ENCODE data around the gene PTGS1.
"Not testable (repeated sequence)": the region's sequence is repeated elsewhere in the genome, so short reads cannot be mapped to it uniquely, and the experiment has no call there.

Gene PTGS1

GRCh38 chr9:122347348-122348287 is 23.2 kb upstream of the PTGS1 start:
- no peak for DNase-seq

GRCh38 chr9:122348288-122348777 is 22.5 kb upstream of the PTGS1 start:
- no peak for DNase-seq

DNA sequence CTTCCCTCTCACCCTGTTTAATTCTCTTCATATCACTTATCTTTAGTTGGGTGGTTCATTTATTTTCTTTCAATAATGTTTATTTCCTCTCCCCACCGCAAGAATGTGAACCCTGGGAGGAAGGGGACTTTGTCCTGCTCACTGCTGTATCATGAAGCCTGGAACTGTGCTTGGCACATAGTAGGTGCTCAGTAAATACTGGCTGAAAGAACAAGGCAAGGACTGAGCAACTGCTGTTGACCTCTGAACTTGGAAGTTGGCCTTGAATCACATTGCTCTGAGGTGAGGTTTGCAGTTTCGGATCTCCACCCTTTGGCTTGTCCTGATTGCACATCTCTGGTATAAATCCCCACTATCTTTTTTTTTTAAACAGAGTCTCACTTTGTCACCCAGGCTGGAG is 22.0 kb upstream of the PTGS1 start:
- DNase-seq: no peak

- DNase-seq: no peak
Measured at GRCh38 chr9:122349201-122349600, 21.6 kb upstream of the PTGS1 start.

GRCh38 chr9:122350577-122351355 is 20.1 kb upstream of the PTGS1 start:
- peak; percentile 75 for DNase-seq

DNA sequence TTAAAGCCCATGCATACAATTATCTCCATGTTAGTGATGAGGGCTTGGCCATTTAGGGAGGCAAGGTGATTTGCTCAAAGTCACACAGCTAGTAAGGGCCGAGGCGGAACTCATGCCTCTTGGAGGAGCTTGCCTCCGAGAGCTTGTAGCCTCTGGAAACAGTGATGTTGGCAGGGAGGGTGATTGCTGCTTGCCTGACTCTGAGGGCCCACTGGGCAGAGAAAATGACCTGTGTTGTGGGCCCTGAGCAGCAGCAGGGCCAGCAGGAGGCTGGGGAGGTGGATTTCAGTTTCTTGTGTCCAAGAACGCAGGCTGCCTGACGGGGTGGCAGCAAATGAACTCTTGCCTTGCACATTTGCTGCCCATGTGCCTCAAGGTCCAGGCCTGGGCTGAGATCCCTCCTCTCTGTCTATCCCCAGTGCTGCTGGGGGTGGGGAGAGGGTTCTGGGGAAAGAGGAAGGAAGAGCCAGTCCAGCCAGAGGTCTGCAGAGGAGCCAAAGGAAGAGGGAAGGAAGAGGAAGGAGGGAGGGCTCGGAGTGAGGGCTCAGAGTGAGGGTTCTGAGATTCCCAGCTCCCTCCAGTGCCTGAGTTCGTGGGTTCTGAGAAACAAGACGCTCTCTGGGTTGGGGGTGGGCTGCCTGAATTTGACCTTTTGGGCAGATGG is 16.2 kb upstream of the PTGS1 start:
- DNase-seq: no peak

- DNase-seq: no peak
Measured at GRCh38 chr9:122355336-122355875, 15.4 kb upstream of the PTGS1 start.

DNA sequence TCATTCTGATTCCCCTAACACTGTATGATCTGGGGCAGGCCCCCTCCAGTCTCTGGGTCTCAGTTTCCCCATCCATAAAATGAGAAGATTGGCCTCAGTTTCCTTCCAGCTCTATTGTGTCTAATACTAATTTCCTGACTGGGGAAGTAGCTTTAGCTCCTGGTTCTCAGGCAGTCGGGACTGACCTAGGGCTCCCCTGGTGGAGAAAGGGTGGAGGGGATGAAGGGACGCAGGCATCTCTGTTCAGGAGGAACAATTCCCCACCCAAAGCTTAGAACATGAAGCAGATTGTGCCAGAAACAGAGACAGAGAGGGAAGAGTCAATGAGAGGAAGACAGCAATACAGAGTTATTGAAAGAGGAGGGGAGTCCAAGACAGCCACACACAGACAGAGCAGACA is 14.2 kb upstream of the PTGS1 start:
- no peak for DNase-seq

DNA sequence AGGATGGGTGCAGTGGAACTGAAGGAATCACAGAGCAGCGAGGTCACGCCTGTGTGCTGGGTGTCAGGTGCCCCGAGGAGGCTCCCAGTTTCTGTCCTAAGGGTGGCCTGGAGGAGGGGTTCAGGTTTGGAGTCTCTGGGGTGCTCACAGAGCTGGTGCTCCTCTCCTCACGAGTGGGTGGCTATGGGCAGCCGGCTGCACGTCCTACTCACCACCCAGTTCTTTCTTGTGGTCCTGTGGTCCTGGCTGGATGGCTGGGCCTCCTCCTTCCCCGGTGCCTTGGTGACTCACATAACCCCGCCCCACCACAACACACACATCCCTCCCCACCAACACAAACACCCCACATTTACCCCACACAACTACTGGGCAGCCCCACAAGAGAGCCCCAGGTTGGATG is 9.9 kb upstream of the PTGS1 start:
- DNase-seq: no peak

DNA sequence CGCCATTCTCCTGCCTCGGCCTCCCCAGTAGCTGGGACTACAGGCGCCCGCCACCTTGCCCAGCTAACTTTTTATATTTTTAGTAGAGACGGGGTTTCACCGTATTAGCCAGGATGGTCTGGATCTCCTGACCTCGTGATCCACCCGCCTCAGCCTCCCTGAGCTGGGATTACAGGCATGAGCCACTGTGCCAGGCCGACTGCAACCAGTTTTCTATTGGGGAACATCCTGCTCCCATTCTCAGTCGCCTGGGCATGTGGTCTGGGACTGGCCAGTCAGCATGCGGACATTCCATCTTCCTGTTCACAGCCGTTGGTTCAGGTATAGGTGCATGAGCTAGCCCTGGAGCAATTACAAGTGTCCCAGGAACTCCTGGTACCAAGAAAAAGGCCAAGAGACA is 7.7 kb upstream of the PTGS1 start:
- not testable (repeated sequence) for DNase-seq

DNA sequence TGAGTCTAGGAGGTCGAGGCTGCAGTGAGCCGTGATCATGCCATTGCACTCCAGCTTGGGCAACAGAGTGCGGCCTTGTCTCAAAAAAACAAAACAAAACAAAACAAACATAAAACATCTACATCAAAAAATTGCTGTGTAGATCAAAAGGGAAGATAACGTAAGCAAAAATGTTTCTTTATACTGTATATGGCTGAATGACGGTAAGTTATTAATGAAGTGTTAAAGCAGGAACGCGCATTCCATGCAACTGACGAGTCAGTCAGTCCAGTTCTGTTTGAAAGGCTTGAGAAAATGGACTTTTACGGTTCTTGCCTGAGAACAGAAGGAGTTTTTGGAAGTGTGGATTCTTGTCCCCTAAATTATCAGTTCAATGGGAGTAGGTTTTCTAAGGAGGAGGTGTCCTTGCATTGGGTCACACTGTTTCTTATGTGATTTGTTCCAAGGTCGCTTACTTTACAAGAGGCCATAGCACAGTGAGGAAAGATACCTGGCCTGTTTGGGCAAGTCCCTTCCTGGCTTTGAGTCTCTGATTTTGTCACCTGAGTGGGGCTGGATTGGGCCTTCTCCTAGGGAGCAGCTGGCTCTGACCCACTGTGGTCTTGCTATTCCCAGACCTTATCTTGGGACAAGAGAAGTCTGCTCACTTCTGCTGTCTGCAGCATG is 6.6 kb upstream of the PTGS1 start:
- no peak for DNase-seq

- DNase-seq: no peak
Measured at GRCh38 chr9:122364783-122365150, 6.1 kb upstream of the PTGS1 start.

DNA sequence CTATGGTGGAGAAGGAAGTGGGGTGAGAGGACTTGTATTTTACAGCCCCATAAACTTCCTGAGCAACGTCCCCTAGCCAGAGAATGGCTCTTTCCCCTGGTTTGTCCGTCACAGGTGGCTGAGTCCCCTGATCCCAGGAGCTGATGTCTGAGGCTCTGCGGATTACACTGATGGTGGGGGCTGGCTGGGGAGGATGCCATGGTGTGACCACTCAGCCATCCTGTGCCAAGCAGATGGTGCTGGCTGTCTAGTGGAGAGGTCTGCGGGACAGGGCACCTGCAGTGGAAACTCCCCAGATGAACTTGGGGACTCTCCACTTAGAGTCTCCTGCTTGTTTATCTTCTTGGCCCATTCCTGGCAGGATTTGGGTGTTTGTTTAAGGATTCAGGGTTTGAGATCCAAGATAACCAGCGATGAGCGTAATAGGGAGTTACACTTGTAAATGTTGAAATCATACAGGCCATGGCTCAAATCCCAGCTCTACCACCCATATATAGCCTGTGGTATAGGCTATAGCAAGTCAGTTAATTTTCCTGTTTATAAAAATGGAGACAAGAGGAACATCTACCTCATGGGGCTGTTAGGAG is 4.7 kb upstream of the PTGS1 start:
- no peak for DNase-seq

DNA sequence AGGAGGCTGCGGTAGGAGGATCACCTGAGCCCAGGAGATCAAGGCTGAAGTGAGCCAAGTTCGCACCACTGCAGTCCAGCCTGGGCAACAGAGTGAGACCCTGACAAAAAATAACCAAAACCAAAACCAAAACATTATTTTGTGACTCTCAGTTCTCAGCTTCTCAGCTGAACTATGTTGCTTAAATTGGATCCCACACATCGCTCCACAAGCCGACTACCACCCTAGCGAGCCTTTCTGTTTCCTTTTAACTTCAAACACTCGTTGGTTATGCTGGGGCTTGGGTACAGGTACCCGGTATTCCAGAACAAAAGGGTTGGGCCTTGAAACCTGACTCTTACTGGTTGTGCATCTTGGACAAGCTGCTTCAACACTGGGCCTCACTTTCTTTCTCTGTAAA is 3.8 kb upstream of the PTGS1 start:
- DNase-seq: no peak

DNA sequence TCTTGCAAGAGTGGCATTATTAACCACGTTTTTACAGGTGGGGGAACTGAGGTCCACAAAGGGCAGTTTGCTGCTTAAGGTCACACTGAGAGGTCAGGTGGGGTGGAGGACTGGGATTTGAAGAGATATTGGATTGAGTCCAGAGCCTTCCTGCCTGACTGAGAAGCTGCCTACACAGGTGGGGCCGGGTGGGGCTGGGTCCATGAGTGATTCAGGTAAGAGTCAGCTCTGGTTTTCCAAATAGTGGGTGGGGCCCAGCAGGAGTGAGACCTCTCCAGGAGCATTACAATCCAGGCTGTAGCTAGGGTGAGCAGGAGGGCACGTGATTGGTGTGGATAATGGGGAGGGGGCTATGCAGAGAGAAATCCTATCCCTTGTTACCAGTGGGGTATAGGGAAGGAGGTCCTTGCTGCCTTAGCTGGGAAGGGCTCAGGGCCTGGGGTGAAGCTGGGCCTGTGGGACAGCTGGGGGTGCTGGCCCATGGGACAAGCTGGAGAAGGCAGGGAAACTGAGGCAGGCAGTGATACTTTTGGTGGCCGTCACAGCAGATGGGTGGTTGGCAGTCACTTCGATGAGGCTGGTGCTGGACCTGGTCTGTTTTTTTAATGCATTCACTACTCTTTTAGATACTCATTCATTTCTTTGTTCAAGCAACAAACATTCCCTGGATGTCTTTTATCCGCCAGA is 2.9 kb upstream of the PTGS1 start:
- no peak for DNase-seq

DNA sequence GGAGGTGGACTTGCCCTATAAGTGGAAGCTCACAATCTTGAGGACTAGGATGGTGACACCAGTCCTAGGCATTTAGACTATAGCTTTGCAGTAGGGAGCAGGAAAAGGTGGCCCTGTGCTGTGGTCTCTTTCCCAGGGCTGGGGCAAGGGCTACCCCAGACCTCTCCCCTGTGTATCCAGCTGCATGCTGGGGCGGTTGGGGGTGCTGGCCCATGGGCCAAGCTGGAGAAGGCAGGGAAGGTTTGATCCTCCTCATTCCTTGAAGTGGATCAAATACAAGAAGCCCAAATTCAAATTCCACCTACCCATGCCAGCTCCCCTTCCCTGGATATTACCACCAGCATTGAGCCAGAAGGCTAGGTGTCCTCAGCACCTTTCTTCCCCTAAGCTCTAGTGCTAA is 2.2 kb upstream of the PTGS1 start:
- DNase-seq: no peak

DNA sequence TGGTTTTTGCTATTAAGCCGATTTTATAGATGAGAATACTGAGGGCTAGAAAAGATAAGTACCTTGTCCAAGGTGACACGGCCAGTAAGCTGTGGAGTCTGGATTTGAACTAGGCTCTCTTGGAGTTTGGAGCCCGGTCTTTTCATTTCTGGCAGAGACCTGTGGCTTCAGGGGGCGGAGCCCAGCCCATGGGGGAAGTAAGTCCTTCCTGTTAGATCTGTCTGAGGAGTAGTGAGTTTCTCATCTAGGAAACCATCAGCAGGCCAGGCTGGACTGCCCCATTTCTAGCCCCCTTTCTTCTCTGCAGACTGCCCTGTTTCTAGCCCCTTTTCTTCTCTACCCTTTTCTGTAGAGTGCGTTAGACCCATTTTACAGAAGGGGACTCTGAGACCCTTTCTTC is 521 bp upstream of the PTGS1 start:
- no peak for DNase-seq

GRCh38 chr9:122371846-122372245 is 1.0 kb downstream of the PTGS1 start:
- no peak for DNase-seq

DNA sequence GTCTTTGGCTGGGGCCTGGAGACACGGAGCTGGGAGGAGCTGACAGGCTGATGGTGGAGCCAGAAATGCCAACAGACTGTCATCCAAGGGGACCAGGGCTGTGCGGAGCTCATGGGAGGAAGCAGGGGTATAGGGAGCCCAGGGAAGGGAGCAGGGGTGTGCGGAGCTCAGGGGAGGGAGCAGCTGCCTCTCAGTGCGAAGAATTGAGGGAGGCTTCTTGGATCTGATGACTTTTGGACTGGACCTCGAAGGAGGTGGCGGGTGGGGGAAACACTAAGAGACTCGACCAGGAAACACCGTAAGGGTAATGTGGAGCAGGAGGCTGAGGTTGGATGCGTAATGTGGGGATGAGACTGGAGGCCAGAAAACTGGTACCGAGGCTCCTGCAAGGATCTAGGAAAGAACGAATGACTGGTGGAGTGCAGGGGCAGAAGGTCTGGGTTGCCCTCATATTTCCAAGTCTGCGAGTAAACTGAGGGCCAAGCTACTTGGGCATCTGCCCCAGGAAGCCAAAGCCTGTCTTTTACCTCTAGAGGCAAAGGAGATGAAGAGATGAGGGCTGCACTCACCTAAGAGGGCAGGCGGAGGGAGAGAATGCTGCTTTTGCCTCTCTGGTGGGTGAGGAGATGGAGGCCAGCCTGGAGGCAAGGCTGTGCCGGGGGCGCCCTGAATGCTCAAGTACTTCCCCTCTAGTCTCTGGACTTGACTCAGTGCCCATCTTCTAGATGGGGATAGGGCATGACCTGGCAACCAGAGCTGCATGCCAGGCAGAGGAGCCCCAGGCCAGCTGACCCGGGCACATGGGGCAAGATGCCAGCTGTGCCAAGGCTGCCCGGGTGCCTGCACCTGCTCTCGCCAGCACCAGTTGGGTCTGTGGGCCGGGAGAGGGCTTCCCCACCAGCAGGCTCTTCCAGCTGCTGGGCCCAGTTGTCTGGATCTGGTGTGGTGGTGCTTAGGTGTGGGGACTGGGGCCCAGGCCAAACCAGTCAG is 2.3 kb downstream of the PTGS1 start:
- no peak for DNase-seq

DNA sequence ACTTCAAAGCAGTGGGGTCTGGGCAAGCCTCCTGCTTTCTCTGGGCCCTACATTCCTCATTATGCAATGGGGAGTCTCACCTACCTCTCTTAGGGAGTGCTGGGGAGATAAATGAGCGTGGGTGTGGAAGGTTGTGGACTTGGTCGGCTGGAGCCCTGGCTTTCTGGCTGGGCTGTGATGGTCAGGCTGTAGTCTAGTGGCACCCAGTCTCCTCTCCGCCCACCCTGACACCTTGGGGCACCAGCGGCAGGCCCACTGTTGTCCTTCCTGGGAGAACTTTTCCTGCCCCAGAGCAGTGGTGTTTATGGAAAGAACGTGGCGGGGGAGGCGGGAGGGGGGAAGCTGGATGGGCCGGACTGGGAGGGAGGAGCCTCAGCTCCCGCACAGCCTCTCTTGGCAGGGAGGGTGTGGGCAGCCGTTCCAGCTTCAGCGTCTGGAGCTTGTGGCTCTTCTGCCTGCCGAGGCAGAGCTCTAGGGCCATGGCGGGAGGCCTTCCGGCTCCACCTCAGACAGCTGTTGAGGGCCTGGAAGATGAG is 4.1 kb downstream of the PTGS1 start:
- no peak for DNase-seq
